Stimulated activated CD8-positive, alpha-beta memory T cell treated with anti-CD3 and anti-CD28 coated beads, Interleukin-12 subunit alpha, Interleukin-12 subunit beta, amount 100 ng/mL, for 24 hours (primary cell): ENCODE measurements around the gene ARF1.
A peak's percentile ranks its signal among the peaks of the same experiment; 100 is the strongest.
"Not testable (repeated sequence)": the region's sequence is repeated elsewhere in the genome, so short reads cannot be mapped to it uniquely, and the experiment has no call there.

Experiments used
- DNase-seq: peaks from one replicate; pipeline ENCODE4 v3.0.0-alpha.2; 2020; ENCODE audit errors: extremely low read depth

The ARF1 gene

DNA sequence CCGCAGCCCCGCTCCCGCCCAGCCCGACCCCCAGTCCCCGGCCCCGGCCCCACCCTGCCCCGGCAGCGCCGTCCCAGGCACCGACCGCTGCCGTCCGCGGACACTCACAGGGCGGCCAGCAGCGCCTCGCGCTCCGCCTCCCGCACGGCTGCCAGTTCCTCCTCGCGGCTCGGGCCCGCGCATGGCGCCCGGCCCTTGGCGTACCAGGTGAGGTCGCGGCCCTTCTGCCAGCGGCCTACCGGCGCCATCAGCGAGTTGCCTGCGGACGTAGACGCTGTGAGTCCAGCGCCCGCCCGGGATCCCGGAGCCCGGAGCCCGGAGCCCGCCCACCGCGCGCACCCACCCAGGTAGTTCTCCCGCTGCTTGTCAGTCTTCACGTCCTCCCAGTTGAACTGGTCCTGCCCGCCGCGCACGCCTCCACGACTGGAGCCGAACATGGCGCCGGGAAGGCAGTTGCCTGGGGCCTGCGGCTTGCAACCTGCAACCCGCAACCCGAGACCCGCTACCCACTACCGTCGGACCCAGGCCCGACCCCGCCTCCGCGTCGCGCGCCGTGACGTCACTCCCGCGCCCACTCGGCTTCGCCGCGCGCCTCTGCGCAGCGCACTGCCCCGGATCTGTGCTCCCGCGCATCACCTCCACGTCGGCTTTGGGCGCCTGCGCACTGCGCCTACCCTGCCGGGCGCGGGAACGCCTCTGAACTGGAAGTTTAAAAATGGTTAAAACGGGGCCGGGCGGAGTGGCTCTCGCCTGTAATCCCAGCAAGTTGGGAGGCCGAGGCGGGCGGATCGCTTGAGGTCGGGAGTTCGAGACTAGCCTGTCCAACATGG is 20.5 kb downstream of the ARF1 start, which contains the start of gene C1orf35:
TSS of gene C1orf35 (minus strand) at position 535 of the 830 bp plus-strand sequence. CDS start at position 437, 98 bp downstream.
- peak; percentile 90 for DNase-seq

DNA sequence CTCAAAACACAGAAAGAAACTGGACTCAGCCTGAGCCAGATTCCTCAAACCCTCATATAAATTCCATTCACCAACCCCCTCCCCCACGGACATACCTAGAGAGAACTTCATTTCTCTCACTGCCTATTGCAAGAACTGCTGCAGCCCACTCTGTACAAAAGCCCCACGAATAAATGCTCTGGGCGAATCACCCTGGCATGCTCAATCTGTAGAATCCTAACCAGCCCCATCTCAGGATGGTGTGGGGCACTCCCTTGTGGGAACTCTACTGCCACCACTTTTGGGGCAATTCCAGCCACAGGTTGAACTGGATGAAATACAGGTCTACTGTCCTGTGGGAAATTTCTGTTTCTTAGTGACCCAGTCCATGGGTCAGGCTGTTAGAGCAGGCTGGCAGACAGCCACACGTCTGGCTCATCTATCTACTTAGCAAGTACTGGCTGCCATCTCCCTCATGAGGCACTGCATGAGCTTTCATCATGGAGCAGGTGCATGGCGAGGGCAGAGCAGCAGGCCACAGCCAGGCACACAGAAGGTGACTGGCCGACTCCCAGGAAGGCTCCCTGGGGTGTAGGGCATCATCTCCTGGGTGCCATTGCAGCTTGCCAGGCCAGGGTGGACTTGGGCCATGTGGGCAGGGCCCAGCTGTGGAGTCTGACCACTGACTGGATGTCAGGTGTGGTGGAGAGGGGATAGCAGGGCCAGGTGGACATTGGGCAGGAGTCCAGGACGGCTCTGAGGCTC is 22.2 kb downstream of the ARF1 start:
- no peak for DNase-seq

DNA sequence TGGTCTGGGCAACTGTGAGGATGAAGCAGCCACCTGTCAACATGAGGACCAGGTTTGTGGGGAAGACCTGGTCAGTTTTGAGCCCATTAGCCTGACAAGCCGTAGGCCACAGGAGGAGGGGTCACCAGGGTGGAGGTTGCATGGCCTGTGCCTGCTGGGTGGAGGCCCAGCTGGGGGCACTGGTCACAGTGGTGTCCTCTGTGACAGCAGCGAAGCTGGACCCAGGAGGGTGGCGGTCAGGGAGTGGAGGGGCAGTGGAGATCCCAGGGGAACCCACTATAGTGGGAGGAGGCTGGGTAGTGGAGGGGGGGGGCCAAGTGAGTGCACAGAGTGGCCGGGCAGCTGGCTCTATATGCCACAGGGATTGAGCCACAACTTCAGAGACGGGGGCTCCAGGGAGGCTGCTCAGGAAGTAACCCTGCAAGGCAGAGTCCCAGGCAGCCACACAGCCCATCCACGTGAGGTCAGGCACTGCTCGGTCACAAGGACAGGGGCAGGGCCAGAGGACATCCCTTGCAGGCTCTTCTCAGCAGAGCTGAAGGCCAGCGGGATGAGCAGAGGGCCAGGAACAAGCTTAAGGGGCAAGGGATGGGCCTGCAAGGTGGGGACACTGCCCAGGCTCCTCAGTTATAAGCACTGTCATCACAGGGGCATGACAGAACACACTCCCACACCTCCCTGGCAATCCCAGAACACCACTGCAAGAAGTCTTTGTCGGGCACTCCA is 22.9 kb downstream of the ARF1 start:
- no peak for DNase-seq

DNA sequence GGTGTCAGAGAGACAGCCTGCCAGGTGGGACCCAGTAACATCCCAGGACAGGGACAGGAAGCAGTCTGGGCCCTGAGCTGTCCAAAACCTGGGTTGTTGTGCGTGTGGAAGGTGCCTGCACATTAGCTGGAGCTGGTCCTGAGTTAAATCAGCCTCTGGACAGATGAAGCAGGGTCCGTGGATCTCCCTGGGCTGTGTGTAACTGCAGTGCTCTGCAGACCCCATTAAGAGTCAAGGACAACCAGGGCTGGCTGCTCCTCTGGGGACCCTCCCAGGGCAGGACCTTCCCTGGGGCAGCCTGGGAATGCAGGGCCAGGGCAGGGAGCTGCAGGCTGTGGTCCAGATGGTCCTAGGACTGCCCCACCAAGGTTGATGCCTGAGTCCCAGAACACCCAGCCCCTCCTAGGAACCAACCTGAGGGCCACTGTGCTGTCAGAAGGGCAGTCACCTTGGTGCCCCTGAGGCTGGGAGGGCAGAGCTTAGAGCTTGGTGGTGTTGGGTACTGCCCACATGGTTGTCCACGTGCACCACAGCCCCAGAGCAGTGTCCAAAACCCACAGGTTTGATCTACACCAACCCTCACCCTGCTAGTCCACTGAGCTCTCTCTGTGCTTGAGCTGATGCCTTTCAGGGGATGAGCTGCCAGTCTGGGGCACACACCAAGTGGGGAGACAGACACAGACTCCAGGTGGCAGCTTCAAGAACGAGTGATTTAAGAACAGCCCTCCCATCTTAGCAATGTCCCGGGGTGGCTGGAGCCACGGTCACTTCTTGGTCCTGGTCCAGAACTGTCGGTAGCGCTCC is 23.7 kb downstream of the ARF1 start:
- no peak for DNase-seq

DNA sequence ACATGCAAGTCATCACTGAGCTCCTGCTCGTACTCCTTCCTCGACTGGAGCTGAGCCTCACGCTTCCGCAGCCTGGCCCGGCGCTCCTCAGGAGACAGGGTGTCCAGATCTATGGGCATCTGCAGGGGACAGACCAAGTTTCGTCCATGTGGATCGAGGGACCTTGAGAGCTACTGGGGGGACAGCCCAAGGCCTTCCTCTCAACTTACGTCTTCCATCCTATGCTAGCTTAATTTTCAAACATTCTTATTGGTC is 24.2 kb downstream of the ARF1 start:
- DNase-seq, result no peak

GRCh38 chr1:228107636-228108035 is 25.1 kb downstream of the ARF1 start:
- DNase-seq, result no peak

- DNase-seq, result no peak
Observed at GRCh38 chr1:228108055-228108690, 25.7 kb downstream of the ARF1 start.

DNA sequence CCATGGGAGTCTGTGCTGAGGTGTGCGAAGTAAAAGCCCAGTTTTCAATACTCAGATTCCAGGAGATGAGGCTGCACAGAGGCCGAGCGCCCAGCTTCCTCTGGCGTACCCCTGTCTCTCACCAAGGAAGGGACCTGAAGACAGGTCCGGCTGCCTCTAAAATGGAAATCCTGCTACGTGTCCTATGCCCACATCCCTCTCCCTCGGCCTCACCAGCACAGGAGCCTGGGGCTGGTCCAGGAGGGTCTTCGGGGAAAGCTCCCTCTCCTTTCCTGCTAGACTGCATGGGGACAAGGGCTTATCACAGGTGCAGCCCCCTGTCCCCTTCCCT is 26.2 kb downstream of the ARF1 start:
- DNase-seq, result no peak

DNA sequence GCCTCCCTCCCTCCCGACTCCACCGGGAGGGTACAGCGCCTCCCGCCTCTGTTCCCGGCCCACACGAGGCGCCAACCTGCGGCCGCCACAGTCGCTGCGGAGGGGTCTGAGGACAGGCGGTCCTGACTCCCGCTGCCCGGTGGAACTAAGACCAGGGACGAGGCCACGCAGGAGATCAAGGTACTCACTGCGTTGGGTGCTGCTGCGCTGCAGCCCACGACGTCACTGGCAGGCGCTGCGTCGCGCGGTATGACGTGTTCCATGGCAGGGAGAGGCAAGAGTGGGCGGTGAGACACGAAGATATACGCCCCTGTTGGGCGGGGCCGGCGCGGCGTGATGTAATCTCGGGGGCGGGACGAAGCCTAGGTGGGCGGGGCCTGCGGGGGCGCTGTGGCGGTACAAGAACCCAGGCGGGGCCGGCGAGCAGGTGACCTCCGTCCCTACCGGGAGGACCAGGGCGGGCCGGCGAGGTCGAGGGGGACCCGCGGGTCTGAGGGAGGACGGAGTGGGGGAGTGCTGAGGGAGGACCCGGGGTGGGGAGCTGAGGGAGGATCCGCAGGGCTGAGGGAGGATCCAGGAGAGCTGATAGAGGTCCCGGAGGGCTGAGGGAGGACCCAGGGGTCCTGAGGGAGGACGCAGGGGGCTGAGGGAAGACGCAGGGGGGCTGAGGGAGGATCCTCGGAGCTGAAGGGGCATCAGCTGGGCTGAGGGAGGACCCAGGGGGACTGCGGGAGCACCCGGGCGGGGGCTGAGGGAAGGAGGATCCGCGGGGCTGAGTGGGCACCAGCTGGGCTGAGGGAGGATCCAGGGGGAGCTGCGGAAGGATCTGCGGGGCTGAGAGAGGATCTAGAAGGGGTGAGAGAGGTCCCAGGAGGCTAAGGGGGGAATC is 26.8 kb downstream of the ARF1 start, which contains the start of gene MRPL55:
TSS of gene MRPL55 (minus strand) at position 227 of the 889 bp plus-strand sequence. CDS start 1,039 bp downstream, outside the sequence.
- peak; percentile 88 for DNase-seq

- no peak for DNase-seq
Observed at GRCh38 chr1:228109962-228110488, 27.5 kb downstream of the ARF1 start.

DNA sequence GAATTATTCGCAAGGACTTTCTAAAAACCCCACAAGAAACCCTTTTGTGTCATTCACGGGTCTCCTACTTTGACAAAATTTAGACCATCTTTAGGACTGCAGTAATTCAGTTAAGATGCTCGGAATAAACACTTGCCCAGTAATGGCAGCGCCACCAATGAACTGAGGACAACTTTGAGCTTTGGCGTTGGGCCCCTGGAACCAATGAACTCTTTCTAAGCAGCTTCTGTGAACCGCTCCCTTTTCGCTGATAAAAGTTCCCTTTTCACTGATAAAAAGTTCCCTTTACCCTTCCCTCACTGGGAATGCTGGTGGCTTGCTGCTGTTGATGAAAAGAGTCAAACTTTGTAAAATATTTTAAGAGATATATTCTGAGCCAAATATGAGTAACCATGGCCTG is 28.0 kb downstream of the ARF1 start:
- no peak for DNase-seq

- not testable (repeated sequence) for DNase-seq
Observed at GRCh38 chr1:228111315-228111714, 28.8 kb downstream of the ARF1 start.

DNA sequence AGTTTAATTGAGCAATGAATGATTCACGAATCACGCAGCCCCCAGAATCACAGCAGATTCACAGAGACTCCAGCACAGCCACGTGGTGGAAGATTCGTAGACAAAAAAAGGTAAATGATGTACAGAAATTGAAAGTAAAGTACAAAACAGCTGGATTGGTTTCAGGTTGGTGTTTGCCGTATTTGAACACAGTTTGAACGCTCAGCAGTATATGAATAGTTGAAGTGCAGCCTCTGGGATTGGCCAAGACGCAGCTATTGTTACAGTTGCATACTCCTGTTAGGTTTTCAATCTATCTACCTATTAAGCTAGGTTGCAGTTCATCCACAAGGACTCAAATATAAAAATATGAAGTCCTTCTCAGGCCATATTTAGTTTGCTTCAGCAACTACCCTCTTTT is 29.7 kb downstream of the ARF1 start:
- DNase-seq, result no peak

DNA sequence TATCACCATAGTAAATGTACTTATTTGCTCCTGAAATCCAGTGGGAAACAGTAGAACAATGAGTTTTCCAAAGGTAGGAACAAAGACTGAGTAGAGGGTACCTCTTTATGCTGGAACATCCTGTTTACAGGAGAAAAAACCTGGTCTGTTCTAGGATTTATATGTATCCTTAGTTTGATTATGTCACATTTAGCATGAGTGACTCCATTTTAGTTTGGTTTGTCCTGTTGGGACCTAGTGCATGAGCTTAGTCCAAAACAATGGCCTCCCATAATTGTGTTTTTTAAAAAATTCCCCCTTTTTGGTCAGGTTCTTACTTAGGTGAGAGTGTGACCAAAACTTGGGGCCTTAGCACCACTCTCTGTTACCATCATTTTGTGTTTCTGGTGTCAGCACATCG is 30.1 kb downstream of the ARF1 start:
- no peak for DNase-seq

DNA sequence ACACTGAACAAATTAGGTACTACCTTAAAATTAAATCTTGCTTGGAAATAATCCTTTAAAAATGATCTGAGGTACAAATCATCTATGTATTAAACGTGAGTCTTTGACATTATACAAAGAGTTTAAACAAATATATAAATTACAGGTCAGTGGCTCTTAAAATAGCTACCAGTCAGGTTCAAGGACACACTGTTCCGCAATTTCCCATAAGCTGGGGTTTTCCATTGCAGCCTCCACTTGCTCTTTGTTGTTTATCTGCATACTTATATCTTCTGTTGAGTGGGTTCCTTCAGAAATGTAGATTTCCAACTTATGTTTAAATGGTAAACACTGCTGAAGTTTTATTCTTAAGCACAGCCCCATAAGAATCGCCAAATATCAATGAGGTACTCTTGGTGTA is 32.3 kb downstream of the ARF1 start:
- no peak for DNase-seq

DNA sequence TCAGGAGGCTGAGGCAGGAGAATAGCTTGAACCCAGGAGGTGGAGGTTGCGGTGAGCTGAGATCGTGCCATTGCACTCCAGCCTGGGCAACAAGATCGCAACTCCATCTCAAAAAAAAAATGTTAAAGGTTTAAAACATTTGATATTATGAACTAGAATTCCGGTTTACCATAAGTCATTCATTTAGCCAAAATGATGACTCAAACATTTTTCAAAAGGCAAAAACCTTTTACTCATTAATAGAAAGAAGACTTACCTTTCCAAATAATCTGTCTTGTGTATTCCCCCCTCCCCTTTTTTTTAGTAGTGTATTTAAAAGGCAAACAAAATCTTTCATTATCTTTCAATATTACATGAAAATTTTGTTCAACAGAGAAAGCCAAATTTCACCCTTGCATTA is 34.8 kb downstream of the ARF1 start:
- no peak for DNase-seq

DNA sequence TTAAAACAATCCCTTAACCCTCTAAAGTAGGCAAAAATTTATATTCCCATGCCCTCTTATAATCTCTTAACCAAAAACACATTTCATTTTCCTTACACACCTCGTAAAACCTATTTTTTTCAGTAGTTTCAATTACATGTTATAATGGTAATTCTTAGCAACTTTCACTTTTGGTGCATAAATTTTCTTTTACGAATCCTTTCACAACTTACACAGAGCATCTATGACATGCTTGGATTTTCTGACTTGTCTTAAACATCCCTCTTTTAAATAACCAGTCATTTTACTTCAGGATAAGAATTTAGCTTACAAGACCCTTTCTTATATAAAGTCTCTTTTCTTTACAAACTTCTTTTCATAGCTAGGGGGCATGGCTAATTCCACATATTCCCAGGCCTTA is 35.5 kb downstream of the ARF1 start:
- no peak for DNase-seq

DNA sequence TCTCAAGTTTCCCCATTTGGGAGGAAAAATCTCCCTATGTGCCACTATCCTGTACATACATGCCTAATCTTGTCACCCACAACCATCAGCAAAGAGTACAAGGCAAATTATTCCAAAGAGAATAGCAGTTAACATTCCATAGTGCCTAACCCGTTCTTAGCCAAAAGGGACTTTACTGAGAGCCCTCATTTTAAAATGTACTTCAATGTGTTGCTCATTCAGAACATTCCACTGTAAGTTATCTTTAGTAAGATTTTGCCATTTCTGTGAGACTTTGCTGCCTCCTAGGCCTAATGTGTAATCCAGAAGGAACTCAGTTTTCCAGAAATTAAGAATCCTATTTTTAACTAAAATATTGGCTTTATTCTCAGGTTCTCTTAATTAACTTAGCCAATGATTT is 37.8 kb downstream of the ARF1 start:
- no peak for DNase-seq

DNA sequence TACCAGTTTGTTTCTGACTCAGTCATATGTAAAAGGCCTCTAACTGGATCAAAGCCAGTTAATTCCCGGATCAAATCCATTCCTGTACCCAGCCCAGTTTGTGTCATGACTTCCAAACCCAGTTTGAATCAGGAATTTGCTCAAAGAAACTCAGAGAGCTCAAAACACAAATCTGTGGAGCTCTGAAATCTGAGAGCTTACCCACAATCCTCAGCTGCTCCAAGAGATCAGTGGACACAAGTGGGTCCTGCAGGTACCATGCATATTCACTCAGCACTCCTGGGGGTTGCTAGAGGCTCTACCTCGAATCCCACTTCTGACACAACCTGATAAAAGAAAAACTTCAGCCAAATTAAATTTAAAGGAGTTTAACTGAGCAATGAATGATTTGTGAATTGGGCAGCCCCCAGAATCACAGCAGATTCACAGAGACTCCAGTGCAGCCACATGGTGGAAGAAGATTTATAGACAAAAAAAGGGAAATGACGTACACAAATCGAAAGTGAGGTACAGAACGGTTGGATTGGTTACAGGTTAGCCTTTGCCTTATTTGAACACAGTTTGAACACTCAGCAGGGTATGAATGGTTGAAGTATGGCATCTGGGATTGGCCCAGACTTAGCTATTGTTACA is 38.5 kb downstream of the ARF1 start:
- no peak for DNase-seq
